MCF 10A (cell line): ENCODE measurements around the gene SIGLEC10. TPM values are rescaled to one million over a fixed set of nuclear protein-coding genes. Genes with fewer than 3 reads are reported as not detected.

Experiments used
- BruUV-seq: library from RNA; stranded (reverse); fragments of 400-500 nt; replicated peaks from 2 replicates; lab custom pipeline; 2021; lab: Mats Ljungman, UMichigan
- CTCF ChIA-PET: fragments of 300-600 bp; sonication (Branson Sonifier 250); formaldehyde crosslinking; extraction: SDS; loops from one replicate; lab custom pipeline; 2021; ENCODE audit warnings: antibody characterized with exemption, inconsistent platforms; lab: Yijun Ruan, JAX
- POLR2A ChIA-PET: fragments of 300-600, 350-650 bp; sonication (Branson Sonifier 250); formaldehyde crosslinking; extraction: SDS; loops from one replicate; lab custom pipeline; 2020; ENCODE audit warnings: antibody characterized with exemption, inconsistent platforms; lab: Yijun Ruan, JAX
- DNase-seq: peaks from one replicate; pipeline ENCODE4 v3.0.0-alpha.2; 2018; ENCODE audit not compliant: unreplicated experiment
- H3K27ac Mint-ChIP-seq: one replicate; pipeline ENCODE4 v1.8.0; 2022; ENCODE audit warnings: mild to moderate bottlenecking, low read depth, mixed read lengths; ENCODE audit not compliant: unreplicated experiment
- H3K27me3 Mint-ChIP-seq: one replicate; pipeline ENCODE4 v1.8.0; 2022; ENCODE audit warnings: mixed read lengths; ENCODE audit not compliant: insufficient read depth, unreplicated experiment
- H3K36me3 Mint-ChIP-seq: one replicate; pipeline ENCODE4 v1.8.0; 2022; ENCODE audit warnings: mild to moderate bottlenecking, moderate library complexity, mixed read lengths; ENCODE audit not compliant: insufficient read depth, unreplicated experiment
- H3K4me1 Mint-ChIP-seq: one replicate; pipeline ENCODE4 v1.8.0; 2022; ENCODE audit warnings: mixed read lengths; ENCODE audit not compliant: insufficient read depth, unreplicated experiment
- H3K4me3 Mint-ChIP-seq: one replicate; pipeline ENCODE4 v1.8.0; 2022; ENCODE audit warnings: mild to moderate bottlenecking, moderate library complexity, mixed read lengths; ENCODE audit not compliant: unreplicated experiment
- H3K9me3 Mint-ChIP-seq: one replicate; pipeline ENCODE4 v1.8.0; 2022; ENCODE audit warnings: mixed read lengths; ENCODE audit not compliant: unreplicated experiment
- CTCF ChIP-seq: fragments of 200-600 bp; IDR thresholded peaks from one replicate; pipeline ENCODE4 v1.8.0; 2022; ENCODE audit warnings: antibody characterized with exemption, mild to moderate bottlenecking; ENCODE audit not compliant: unreplicated experiment
- intact Hi-C: fragments of 100-400 bp; cut with micrococcal nuclease; formaldehyde crosslinking; loops from 2 replicates; pipeline ENCODE4 v1.14.1; 2022
- total RNA-seq: library from RNA; stranded (reverse); gene quantifications from 2 replicates; pipeline ENCODE4 v1.2.3, GENCODE V29; 2022

SIGLEC10 gene
- total RNA-seq, 1 experiment from 2014 or later: not detected

- no peak for TF ChIP-seq CTCF
- intact Hi-C loops: no loop called here
- Mint-ChIP-seq H3K4me3 (no peak overlapping the region), H3K27ac (no peak overlapping the region), H3K9me3 (no peaks in the 10 kb centered on the region), H3K4me1 (no peaks in the 10 kb centered on the region), H3K27me3 (peaks cover 26% of the 10 kb centered on the region), H3K36me3 (no peaks in the 10 kb centered on the region)
- CTCF ChIA-PET: interaction anchor here (0.6 to 2.8 kb wide), 11 partner anchors 10 to 988 kb away, joined by 3 to 11 read pairs (median 3); no protein-coding TSS in a partner anchor
- POLR2A ChIA-PET: interaction anchor here (1.3 kb wide), 1 partner anchor 102 kb away, joined by 3 read pairs; no protein-coding TSS in a partner anchor
- no TSS peak for BruUV-seq
- DNase-seq: peak; percentile 16
Observed at GRCh38 chr19:51441410-51442390, 24.3 kb upstream of the SIGLEC10 start.

GRCh38 chr19:51440846-51441409 lies 23.5 kb upstream of the SIGLEC10 start:
- ChIA-PET POLR2A (interaction anchor here (1.3 kb wide), 1 partner anchor 101 kb away, joined by 3 read pairs; no protein-coding TSS in a partner anchor), CTCF (interaction anchor here (0.6 to 4.6 kb wide), 6 partner anchors 19 to 989 kb away, joined by 3 to 21 read pairs (median 3); no protein-coding TSS in a partner anchor)
- no peak overlapping the region for H3K4me3 Mint-ChIP-seq
- no peaks in the 10 kb centered on the region for H3K9me3 Mint-ChIP-seq
- H3K27me3 Mint-ChIP-seq: peaks cover 26% of the 10 kb centered on the region
- no peak for TF ChIP-seq CTCF
- no peak overlapping the region for H3K27ac Mint-ChIP-seq
- BruUV-seq: no TSS peak
- intact Hi-C loops: no loop called here
- no peak for DNase-seq
- no peaks in the 10 kb centered on the region for H3K4me1 Mint-ChIP-seq
- no peaks in the 10 kb centered on the region for H3K36me3 Mint-ChIP-seq

- no peaks in the 10 kb centered on the region for H3K36me3 Mint-ChIP-seq
- H3K27me3 Mint-ChIP-seq: peaks cover 26% of the 10 kb centered on the region
Observed at GRCh38 chr19:51440052-51440451, 22.6 kb upstream of the SIGLEC10 start.

More at GRCh38 chr19:51440052-51440451, 22.6 kb upstream of the SIGLEC10 start:
- DNase-seq: no peak
- TF ChIP-seq CTCF: no peak
- H3K27ac Mint-ChIP-seq: no peak overlapping the region
- no TSS peak for BruUV-seq
- POLR2A ChIA-PET: interaction anchor here (0.6 to 1.3 kb wide), 3 partner anchors 100 to 169 kb away, joined by 3 to 4 read pairs (median 3); no protein-coding TSS in a partner anchor
- no peak overlapping the region for H3K4me3 Mint-ChIP-seq
- no peaks in the 10 kb centered on the region for H3K9me3 Mint-ChIP-seq
- intact Hi-C loops: no loop called here
- CTCF ChIA-PET: interaction anchor here (0.6 to 4.6 kb wide), 8 partner anchors 10 to 905 kb away, joined by 3 to 21 read pairs (median 4); no protein-coding TSS in a partner anchor
- H3K4me1 Mint-ChIP-seq: no peaks in the 10 kb centered on the region
